Naive thymus-derived CD4-positive, alpha-beta T cell (primary cell): ENCODE results near the gene GTF2H1. TPM values are rescaled to one million over a fixed set of nuclear protein-coding genes. Genes with fewer than 3 reads are reported as not detected.

ENCODE experiments used
- ATAC-seq: fragments of 150-1000 bp; cut with Tn5 transposase; 2 replicates; pipeline ENCODE4 v1.10.0; 2021; ENCODE audit warnings: mild to moderate bottlenecking, moderate library complexity
- CTCF ChIA-PET: fragments of 350-600 bp; sonication (Branson Sonifier 250); formaldehyde crosslinking; loops from one replicate; lab custom pipeline; 2021; ENCODE audit warnings: antibody characterized with exemption; lab: Charles Lee
- POLR2A ChIA-PET: fragments of 350-600 bp; sonication (Branson Sonifier 250); formaldehyde crosslinking; loops from one replicate; lab custom pipeline; 2021; ENCODE audit warnings: antibody characterized with exemption, inconsistent platforms; lab: Charles Lee
- DNase-seq, 9 donors: peaks; one replicate each; pipeline versions ENCODE4 v3.0.0 to v3.0.0-alpha.2; 2020 to 2022; ENCODE audit warnings: mixed read lengths in 1 of 9
- H3K27ac ChIP-seq: one replicate; pipeline ENCODE4 v1.7.0; 2013; ENCODE audit warnings: mild to moderate bottlenecking, low read depth, low read length, moderate library complexity
- H3K27me3 ChIP-seq, 2 donors: one replicate each; pipeline ENCODE4 v1.7.0; 2013; ENCODE audit warnings: low read length in 2 of 2, mild to moderate bottlenecking in 2 of 2, moderate library complexity in 2 of 2; ENCODE audit not compliant: control insufficient read depth in 2 of 2, insufficient read depth in 2 of 2
- H3K36me3 ChIP-seq, 3 experiments: 1 replicate in 2 of 3; 2 replicates in 1 of 3; pipeline ENCODE4 v1.7.0; 2013; ENCODE audit warnings: low read length in 3 of 3, mild to moderate bottlenecking in 3 of 3, moderate library complexity in 1 of 3; ENCODE audit not compliant: insufficient read depth in 3 of 3, control insufficient read depth in 2 of 3
- H3K4me1 ChIP-seq, 2 donors: one replicate each; pipeline ENCODE4 v1.7.0; 2013; ENCODE audit warnings: low read length in 2 of 2, mild to moderate bottlenecking in 2 of 2, moderate library complexity in 1 of 2; ENCODE audit not compliant: control insufficient read depth in 2 of 2, insufficient read depth in 2 of 2
- H3K4me3 ChIP-seq: 2 replicates; pipeline ENCODE4 v1.7.0; 2013; ENCODE audit warnings: mild to moderate bottlenecking, low read length
- H3K9me3 ChIP-seq, 3 experiments: 1 replicate in 2 of 3; 2 replicates in 1 of 3; pipeline ENCODE4 v1.7.0; 2013; ENCODE audit warnings: low read length in 3 of 3; ENCODE audit not compliant: control insufficient read depth in 2 of 3
- H3K27ac Mint-ChIP-seq, 9 donors: one replicate each; pipeline ENCODE4 v1.8.0; 2020 to 2022; ENCODE audit warnings: mixed read lengths in 9 of 9, mild to moderate bottlenecking in 8 of 9, moderate library complexity in 5 of 9, inconsistent platforms in 2 of 9
- H3K27me3 Mint-ChIP-seq, 5 donors: one replicate each; pipeline ENCODE4 v1.8.0; 2021 to 2022; ENCODE audit warnings: mixed read lengths in 5 of 5, mild to moderate bottlenecking in 1 of 5
- H3K36me3 Mint-ChIP-seq, 5 donors: one replicate each; pipeline ENCODE4 v1.8.0; 2020 to 2022; ENCODE audit warnings: mixed read lengths in 5 of 5, mild to moderate bottlenecking in 3 of 5, inconsistent platforms in 1 of 5
- H3K4me1 Mint-ChIP-seq, 7 donors: one replicate each; pipeline ENCODE4 v1.8.0; 2020 to 2022; ENCODE audit warnings: mixed read lengths in 7 of 7, mild to moderate bottlenecking in 3 of 7, inconsistent platforms in 1 of 7
- H3K4me3 Mint-ChIP-seq, 10 donors: one replicate each; pipeline ENCODE4 v1.8.0; 2020 to 2022; ENCODE audit warnings: mild to moderate bottlenecking in 10 of 10, mixed read lengths in 10 of 10, moderate library complexity in 6 of 10, inconsistent platforms in 2 of 10
- H3K9me3 Mint-ChIP-seq, 11 donors: one replicate each; pipeline ENCODE4 v1.8.0; 2020 to 2022; ENCODE audit warnings: mixed read lengths in 11 of 11, mild to moderate bottlenecking in 4 of 11, inconsistent platforms in 1 of 11, moderate library complexity in 1 of 11
- intact Hi-C, 2 donors: fragments of 100-400 bp; cut with micrococcal nuclease; formaldehyde crosslinking; loops; one replicate each; pipeline ENCODE4 v1.15.1; 2023
- polyA plus RNA-seq, 2 donors: library from polyadenylated mRNA; unstranded; fragments of 300-500 nt; fragmentation: Illumina TruSeq; gene quantifications; one replicate each; pipeline ENCODE4 v1.2.3, GENCODE V29; 2021
- total RNA-seq, 6 experiments: library from RNA in 5 of 6; stranded (reverse) in 5 of 6; gene quantifications; 1 replicate in 5 of 6; 2 replicates in 1 of 6; pipeline ENCODE4 v1.2.3 and lab custom pipeline; 2021 to 2026

Gene GTF2H1
- total and polyA plus RNA-seq, 7 experiments from 2014 or later, result 26.3 to 63.2 (median 43.2) TPM

DNA sequence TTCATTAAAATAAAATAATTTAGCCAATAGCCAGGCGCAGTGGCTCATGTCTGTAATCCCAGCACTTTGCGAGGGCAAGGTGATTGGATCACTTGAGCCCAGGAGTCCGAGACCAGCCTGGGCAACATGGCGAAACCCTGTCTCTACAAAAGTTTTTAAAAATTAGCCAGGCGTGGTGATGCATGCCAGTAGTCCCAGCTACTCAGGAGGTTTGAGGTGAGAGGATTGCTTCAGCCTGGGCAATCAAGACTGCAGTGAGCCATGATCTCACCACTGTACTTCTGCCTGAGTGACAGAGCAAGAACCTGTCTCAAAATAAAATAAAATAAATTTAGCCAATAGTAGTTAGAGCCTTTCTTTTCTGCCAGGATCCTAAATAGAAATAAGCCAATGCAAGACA is 12.7 kb upstream of the GTF2H1 start:
- Mint-ChIP-seq H3K27ac (no peak overlapping the region), H3K9me3 (no peaks in the 10 kb centered on the region), H3K4me3 (no peak overlapping the region), H3K4me1 (peaks cover 0 to 9% (median 2%) of the 10 kb centered on the region in 7 donors), H3K36me3 (peaks cover 9 to 56% (median 19%) of the 10 kb centered on the region in 5 donors), H3K27me3 (no peaks in the 10 kb centered on the region)
- no peak overlapping the region for H3K4me3 ChIP-seq
- POLR2A ChIA-PET, result no interaction called here
- H3K9me3 ChIP-seq, result no peaks in the 10 kb centered on the region
- H3K27ac ChIP-seq, result no peak overlapping the region
- no peaks in the 10 kb centered on the region for H3K27me3 ChIP-seq
- no peaks in the 10 kb centered on the region for H3K4me1 ChIP-seq
- intact Hi-C loops, result no loop called here
- DNase-seq, result no peak
- CTCF ChIA-PET, result no interaction called here
- H3K36me3 ChIP-seq, result peaks cover 9 to 50% (median 12%) of the 10 kb centered on the region in 3 experiments
- ATAC-seq, result no peak

DNA sequence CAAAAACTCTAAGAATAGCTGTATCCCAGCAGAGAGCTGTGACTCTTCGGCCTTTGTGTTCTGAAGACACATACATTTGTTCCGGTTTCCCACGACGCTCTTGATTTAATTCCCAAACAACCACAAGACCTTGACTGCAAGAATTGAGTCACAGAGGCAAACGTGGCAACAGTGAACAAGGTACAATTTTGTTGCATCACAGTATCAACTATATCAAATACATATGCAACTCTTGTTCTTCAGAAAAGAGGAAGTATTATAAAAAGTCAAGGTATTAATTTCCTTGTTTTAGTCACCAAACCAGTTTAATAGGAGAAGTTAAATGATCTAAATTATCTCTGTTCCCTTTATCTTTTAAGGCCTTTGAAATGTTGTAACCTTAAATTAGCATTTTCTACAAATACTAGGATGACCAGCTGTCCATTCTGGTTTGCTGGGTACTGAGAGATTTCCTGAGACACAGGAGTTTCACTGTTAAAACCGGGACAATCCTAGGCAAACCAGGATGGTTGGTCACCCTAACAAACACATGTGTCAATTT is 11.5 kb upstream of the GTF2H1 start:
- H3K27ac ChIP-seq, result no peak overlapping the region
- no peaks in the 10 kb centered on the region for H3K9me3 ChIP-seq
- CTCF ChIA-PET, result no interaction called here
- POLR2A ChIA-PET, result interaction anchor here (2.7 kb wide), 1 partner anchor 11 kb away, joined by 7 read pairs; the partner anchor contains the start of genes GTF2H1 and HPS5
- H3K36me3 ChIP-seq, result peaks cover 9 to 43% (median 11%) of the 10 kb centered on the region in 3 experiments
- H3K4me3 ChIP-seq, result no peak overlapping the region
- intact Hi-C loops, result no loop called here
- H3K27me3 Mint-ChIP-seq, result no peaks in the 10 kb centered on the region
- peaks cover 9 to 52% (median 16%) of the 10 kb centered on the region in 5 donors for H3K36me3 Mint-ChIP-seq
- no peaks in the 10 kb centered on the region for H3K9me3 Mint-ChIP-seq
- H3K27ac Mint-ChIP-seq, result peak overlapping the region in 3 of 9 donors; percentile 0 to 45 (median 41)
- no peaks in the 10 kb centered on the region for H3K4me1 ChIP-seq
- peak; percentile 56 for ATAC-seq
- H3K27me3 ChIP-seq, result no peaks in the 10 kb centered on the region
- H3K4me1 Mint-ChIP-seq, result peaks cover 0 to 12% (median 6%) of the 10 kb centered on the region in 7 donors
- no peak overlapping the region for H3K4me3 Mint-ChIP-seq
- DNase-seq, result no peak

- Mint-ChIP-seq H3K36me3 (peaks cover 5 to 49% (median 18%) of the 10 kb centered on the region in 5 donors), H3K27ac (no peak overlapping the region), H3K4me3 (no peak overlapping the region), H3K9me3 (no peaks in the 10 kb centered on the region), H3K4me1 (peaks cover 0 to 12% (median 6%) of the 10 kb centered on the region in 7 donors), H3K27me3 (no peaks in the 10 kb centered on the region)
- Histone ChIP-seq H3K27me3 (no peaks in the 10 kb centered on the region), H3K4me3 (no peak overlapping the region), H3K9me3 (no peaks in the 10 kb centered on the region), H3K4me1 (no peaks in the 10 kb centered on the region), H3K36me3 (peaks cover 4 to 39% (median 11%) of the 10 kb centered on the region in 3 experiments), H3K27ac (no peak overlapping the region)
- POLR2A ChIA-PET, result interaction anchor here (2.7 kb wide), 1 partner anchor 10 kb away, joined by 7 read pairs; the partner anchor contains the start of genes GTF2H1 and HPS5
- CTCF ChIA-PET, result no interaction called here
- intact Hi-C loops, result no loop called here
- no peak for ATAC-seq
- no peak for DNase-seq
These were observed 10.4 kb upstream of the GTF2H1 start for GRCh38 chr11:18312012-18312411.

DNA sequence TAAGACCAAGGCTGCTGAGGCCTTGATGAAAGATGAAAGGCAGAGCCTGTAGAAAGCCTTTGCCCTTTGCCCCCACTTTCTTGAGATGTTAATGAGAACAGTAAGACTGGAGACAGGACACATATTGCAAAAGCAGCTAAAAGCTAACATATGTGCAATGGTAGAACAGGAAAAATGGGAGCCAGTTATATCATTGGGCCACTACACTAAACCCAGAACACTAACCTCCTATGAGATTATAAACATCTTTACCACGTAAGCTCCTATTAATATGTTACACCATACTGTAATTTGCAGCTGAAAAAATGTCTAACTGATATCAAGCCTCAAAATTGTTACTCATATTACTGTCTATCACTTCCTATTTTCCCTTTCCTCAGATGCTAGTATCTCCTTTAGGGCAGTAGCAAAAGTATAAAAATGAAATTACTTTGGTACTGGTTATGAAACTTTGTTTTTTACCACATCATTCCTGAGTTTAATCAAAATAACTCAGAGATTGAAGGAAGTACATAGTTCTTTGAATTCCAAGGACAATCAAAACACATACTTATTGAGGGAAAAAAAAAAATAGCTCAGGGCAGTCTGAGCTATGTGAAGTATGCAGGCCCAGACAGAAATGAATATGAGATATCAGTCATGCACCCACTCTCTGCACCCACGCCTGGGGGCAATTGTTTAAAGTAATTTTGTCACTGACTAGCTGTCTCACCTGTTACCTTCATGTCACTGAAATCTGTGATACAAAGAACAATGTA is 9.5 kb upstream of the GTF2H1 start:
- CTCF ChIA-PET, result no interaction called here
- Mint-ChIP-seq H3K4me3 (no peak overlapping the region), H3K36me3 (peaks cover 4 to 53% (median 18%) of the 10 kb centered on the region in 5 donors)

DNA sequence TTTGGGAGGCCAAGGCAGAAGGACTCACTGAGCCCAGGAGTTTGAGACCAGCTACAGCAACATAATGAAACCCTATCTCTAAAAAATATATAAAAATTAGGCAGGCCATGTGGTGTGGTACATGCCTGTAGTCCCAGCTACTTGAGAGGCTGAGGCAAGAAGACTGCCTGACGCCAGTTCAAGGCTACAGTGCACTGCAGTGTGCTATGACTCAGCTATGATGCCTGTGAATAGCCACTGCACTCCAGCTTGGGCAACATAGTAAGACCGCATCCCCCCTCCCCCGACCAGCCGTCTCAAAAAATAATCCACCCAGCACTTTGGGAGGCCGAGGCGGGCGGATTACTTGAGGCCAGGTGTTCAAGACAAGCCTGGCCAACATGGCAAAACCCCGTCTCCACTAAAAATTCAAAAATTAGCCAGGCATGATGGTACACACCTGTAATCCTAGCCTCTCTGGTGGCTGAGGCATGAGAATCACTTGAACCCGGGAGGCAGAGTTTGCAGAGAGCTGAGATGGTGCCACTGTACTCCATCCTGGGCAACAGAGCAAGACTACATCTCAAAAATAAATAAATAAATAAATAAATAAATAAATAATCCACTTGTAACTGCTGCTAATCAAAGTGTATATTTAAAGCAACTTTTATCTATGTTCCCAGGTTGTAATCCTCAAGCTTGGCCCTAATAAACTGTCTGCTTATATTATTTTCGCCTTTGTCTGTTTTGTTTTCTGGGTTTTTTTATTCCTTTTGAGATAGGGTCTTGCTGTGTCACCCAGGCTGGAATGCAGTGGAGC is 8.2 kb upstream of the GTF2H1 start:
- no peaks in the 10 kb centered on the region for H3K9me3 ChIP-seq
- peaks cover 4 to 24% (median 6%) of the 10 kb centered on the region in 3 experiments for H3K36me3 ChIP-seq
- H3K27ac ChIP-seq, result no peak overlapping the region
- Mint-ChIP-seq H3K36me3 (peaks cover 4 to 43% (median 18%) of the 10 kb centered on the region in 5 donors), H3K9me3 (no peaks in the 10 kb centered on the region), H3K4me1 (peaks cover 11 to 27% (median 18%) of the 10 kb centered on the region in 7 donors), H3K27me3 (no peaks in the 10 kb centered on the region), H3K27ac (no peak overlapping the region), H3K4me3 (no peak overlapping the region)
- DNase-seq (no peak), ATAC-seq (no peak)
- CTCF ChIA-PET, result interaction anchor here (0.7 kb wide), 1 partner anchor 806 kb away, joined by 3 read pairs; no protein-coding TSS in a partner anchor
- no peaks in the 10 kb centered on the region for H3K4me1 ChIP-seq
- POLR2A ChIA-PET, result interaction anchor here (2.2 kb wide), 1 partner anchor 80 kb away, joined by 7 read pairs; the partner anchor contains the start of gene LDHA
- H3K27me3 ChIP-seq, result no peaks in the 10 kb centered on the region
- H3K4me3 ChIP-seq, result no peak overlapping the region
- intact Hi-C loops, result no loop called here

More for the DNA sequence above, 9.5 kb upstream of the GTF2H1 start:
- H3K9me3 Mint-ChIP-seq, result no peaks in the 10 kb centered on the region
- peaks cover 4 to 37% (median 11%) of the 10 kb centered on the region in 3 experiments for H3K36me3 ChIP-seq
- DNase-seq, result no peak
- no peak overlapping the region for H3K4me3 ChIP-seq
- H3K27ac ChIP-seq, result no peak overlapping the region
- peak overlapping the region in 2 of 9 donors; percentile 10 to 13 for H3K27ac Mint-ChIP-seq
- H3K27me3 ChIP-seq, result no peaks in the 10 kb centered on the region
- H3K4me1 Mint-ChIP-seq, result peaks cover 0 to 17% (median 11%) of the 10 kb centered on the region in 7 donors
- ATAC-seq, result no peak
- POLR2A ChIA-PET, result interaction anchor here (2.7 kb wide), 1 partner anchor 9 kb away, joined by 7 read pairs; the partner anchor contains the start of genes GTF2H1 and HPS5
- intact Hi-C loops, result no loop called here
- no peaks in the 10 kb centered on the region for H3K27me3 Mint-ChIP-seq
- H3K9me3 ChIP-seq, result no peaks in the 10 kb centered on the region
- no peaks in the 10 kb centered on the region for H3K4me1 ChIP-seq
